Upper lobe of left lung (tissue), 4 donors: ENCODE results near the gene C12orf75.

ENCODE experiments used
- CTCF ChIP-seq, 6 experiments: fragments of 450-650 bp in 4 of 6; fragments of 200-600 bp in 2 of 6; sonication (generic) in 2 of 6; IDR thresholded peaks; one replicate each; pipeline ENCODE4 v1.5.1; 2016 to 2019; ENCODE audit warnings: antibody characterized with exemption in 6 of 6
- POLR2A ChIP-seq, 4 donors: fragments of 450-650 bp; IDR thresholded peaks; one replicate each; pipeline ENCODE4 v1.5.1; 2016 to 2017; ENCODE audit warnings: antibody characterized with exemption in 4 of 4, mild to moderate bottlenecking in 2 of 4
- POLR2AphosphoS5 ChIP-seq, 2 donors: sonication (generic); formaldehyde crosslinking; IDR thresholded peaks; one replicate each; pipeline ENCODE4 v1.5.1; 2017; ENCODE audit warnings: antibody characterized with exemption in 2 of 2

GRCh38 chr12:105419606-105420005, 89.1 kb downstream of the C12orf75 start:
- TF ChIP-seq CTCF (IDR thresholded peaks at IDR 0.05), result no peak
- no peak for TF ChIP-seq POLR2A (IDR thresholded peaks at IDR 0.05)
- TF ChIP-seq POLR2AphosphoS5 (IDR thresholded peaks at IDR 0.05), result no peak
